Measurements from ENCODE around the gene CLCN7.
A peak's percentile ranks its signal among the peaks of the same experiment; 100 is the strongest.

CLCN7 gene, protein sequence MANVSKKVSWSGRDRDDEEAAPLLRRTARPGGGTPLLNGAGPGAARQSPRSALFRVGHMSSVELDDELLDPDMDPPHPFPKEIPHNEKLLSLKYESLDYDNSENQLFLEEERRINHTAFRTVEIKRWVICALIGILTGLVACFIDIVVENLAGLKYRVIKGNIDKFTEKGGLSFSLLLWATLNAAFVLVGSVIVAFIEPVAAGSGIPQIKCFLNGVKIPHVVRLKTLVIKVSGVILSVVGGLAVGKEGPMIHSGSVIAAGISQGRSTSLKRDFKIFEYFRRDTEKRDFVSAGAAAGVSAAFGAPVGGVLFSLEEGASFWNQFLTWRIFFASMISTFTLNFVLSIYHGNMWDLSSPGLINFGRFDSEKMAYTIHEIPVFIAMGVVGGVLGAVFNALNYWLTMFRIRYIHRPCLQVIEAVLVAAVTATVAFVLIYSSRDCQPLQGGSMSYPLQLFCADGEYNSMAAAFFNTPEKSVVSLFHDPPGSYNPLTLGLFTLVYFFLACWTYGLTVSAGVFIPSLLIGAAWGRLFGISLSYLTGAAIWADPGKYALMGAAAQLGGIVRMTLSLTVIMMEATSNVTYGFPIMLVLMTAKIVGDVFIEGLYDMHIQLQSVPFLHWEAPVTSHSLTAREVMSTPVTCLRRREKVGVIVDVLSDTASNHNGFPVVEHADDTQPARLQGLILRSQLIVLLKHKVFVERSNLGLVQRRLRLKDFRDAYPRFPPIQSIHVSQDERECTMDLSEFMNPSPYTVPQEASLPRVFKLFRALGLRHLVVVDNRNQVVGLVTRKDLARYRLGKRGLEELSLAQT

DNA sequence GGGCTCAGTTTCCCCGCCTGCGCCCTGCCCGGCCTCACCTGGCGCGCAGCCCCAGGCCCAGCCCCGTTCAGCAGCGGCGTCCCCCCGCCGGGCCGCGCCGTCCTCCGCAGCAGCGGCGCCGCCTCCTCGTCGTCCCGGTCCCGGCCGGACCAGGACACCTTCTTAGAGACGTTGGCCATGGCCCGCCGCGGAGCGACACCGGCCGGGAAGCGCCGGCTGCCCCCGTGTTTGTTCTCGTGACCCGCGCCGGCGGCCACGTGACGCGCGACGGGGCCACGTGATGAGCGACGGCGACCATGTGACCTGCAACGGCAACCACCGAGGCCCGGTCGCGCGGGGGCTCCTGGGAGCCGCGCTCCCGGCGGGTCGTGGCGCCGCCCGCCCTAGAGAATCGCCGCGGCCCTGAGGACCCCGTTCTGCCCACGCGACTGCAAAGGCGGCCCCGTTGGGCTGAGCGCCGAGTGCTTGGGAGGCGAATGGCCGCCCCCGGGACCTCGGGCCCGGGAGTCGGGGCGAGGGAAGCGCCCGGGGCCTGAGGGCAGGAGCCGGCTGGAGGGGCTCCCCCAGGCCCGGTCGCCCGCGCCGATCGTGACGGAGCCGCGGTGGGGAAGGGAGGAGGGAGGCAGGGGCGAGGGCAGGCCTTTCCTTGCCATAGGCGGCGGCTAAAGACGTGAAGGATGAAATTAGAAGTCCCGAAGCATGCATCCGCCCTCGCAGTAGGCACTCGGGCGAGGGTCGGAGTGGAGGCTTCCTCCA, at the start of gene CLCN7:
TSS of gene CLCN7 (minus strand) at position 233 of the 756 bp plus-strand sequence. CDS start at position 179, 54 bp downstream.
- DNase-seq (ENCODE audit: low spot score) = peak; percentile 86

DNA sequence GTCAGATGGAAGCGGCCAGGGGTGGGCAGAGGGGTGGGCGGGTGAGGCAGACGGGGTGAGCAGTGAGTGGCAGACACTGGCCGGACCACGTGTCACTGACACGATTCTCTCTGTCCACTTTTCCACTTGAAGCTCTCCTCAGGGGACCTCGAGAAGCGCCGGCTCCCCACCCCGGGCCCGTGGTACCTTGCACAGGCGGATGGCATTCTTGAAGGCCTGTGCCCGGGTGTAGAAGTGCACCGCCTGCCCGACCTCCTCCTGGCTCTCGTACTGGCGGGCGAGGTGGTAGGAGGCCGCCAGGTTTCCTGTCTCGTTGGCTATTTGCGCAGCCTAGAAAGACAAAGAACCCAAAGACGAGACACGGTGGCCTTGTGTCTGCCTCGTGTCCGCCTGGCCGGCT, 49.5 kb upstream of the CLCN7 start:
- DNase-seq (ENCODE audit: low spot score) = no peak

DNA sequence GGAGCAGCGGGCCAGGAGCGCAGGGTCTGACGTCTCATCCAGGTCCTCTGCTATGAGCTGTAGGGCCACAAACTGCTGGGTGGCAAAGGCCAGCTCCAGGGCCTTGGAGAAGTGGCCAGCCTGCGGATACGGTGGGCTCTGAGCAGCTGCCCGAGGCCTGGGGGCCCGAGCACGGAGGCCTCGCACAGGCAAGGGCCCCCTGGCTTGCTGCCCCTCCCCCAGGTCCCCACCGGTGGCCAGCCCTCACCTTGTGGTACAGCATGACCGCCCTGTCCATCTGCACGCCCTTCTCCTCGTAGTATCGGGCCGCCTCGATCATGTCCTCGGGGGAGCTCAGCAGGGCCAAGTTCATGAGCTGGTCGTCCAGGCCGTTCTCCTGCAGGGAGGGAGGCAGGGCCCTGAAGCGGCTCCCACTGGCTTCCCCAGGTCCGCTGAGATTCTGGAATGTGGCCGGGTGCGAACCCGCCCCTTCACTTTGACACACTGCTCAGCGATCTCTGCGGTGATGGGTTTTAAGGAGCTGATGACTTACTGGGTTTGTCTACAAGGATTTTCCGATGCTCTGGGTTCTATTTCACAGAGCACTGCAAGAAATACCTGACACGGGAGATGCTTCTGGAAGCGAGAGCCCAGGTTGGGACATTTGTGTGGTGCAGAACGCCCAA, 48.9 kb upstream of the CLCN7 start:
- no peak for DNase-seq (ENCODE audit: low spot score)

DNA sequence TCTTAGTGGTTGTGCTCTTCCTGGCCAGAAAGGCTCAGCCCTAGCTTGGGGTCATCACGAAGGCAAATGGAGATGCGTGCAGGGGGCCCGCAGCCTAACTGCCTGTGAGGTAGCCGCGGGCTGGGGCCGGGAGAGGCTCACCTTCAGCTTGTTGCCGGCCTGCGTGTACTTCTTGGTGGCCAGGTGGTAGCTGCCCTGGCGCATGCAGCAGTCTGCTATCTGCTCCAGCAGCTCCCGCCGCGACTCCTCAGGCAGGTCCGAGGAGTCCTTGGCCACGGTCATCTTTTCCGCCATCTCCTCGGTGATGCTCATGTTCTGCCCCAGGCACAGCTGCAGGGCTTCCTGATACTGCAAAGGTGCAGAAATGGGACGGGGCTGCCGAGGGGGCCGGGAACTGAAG, 45.6 kb upstream of the CLCN7 start:
- DNase-seq (ENCODE audit: low spot score) = no peak

DNA sequence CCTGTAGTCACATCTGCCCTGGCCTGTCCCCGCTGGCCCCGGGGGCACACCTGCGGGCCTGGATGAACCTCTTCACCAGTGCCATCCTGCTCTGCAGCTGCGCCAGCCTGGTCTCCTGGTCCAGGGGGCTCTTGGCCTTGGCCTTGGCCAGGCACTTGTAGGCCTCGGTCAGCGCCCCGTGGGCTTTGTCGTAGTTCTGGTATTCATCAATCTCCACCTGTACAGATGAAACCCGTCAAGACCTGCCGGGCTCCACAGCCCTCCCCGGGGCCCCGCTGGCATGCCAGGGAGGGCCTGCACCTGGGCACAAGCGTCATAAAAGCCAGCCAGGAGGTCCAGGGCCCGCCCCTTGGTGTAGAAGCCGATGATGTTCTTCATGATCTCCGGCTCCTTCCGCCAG, 45.0 kb upstream of the CLCN7 start:
- no peak for DNase-seq (ENCODE audit: low spot score)

DNA sequence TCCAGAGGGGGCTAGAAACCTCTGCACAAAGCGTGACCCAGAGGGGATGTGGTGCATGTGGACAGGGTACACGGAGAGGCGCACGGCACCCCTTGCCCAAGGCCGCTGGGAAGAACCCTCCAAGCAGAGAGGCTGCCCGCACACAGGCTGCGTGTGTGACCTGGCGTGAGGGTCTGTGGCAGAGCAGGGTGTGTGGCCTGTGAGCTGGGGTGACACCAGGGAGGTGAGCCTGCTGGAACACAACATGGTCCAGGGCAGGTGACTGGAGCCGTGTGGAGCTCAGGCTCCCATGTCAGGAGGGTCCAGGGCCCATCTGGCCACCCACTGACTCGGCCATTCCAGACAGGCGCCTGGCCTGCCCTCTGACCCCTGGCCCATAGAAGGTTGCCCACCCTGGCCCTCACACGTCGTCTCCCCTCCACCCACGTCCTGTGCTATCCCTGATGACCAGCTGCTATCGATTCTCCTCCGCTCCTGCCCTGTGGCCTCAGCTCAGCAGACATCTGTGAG, 43.9 kb upstream of the CLCN7 start:
- no peak for DNase-seq (ENCODE audit: low spot score)

DNA sequence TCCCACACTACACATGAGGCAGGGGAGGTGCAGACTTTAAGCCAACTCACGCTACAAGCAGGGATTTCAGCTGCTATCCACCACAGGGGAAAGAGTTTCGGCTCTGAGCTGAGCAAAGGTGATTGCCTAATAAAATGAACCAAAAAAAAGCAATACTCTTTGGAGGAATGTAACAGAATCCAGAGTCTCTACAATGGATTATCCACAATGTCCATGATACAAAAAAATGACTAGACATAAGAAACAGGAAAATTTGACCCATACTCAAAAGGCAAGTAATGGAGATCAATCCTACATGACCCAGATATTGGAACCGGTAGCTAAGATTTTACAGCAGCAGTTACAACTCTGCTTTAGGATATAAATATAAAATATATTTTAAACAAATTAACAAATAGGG, 39.7 kb upstream of the CLCN7 start:
- no peak for DNase-seq (ENCODE audit: low spot score)

DNA sequence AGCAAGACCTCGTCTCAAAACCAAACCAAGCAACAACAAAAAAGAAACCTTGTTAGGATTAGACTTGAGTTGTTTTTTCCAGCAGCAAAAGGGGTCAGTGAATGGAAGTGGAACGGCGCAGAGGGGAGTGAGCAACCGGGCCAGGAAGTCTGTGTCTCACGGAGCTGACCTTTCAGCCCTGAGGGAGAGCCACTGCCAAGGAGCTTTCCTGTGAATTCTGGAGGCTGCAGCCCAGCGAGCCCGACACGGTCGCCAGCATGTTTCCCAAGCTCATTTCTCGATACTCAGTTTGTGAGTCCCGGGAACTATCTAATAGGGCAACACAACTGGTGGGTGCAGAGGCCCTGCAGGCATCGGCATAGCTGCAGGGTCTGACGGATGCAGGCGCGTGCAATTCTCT, 37.9 kb upstream of the CLCN7 start:
- DNase-seq (ENCODE audit: low spot score) = no peak

DNA sequence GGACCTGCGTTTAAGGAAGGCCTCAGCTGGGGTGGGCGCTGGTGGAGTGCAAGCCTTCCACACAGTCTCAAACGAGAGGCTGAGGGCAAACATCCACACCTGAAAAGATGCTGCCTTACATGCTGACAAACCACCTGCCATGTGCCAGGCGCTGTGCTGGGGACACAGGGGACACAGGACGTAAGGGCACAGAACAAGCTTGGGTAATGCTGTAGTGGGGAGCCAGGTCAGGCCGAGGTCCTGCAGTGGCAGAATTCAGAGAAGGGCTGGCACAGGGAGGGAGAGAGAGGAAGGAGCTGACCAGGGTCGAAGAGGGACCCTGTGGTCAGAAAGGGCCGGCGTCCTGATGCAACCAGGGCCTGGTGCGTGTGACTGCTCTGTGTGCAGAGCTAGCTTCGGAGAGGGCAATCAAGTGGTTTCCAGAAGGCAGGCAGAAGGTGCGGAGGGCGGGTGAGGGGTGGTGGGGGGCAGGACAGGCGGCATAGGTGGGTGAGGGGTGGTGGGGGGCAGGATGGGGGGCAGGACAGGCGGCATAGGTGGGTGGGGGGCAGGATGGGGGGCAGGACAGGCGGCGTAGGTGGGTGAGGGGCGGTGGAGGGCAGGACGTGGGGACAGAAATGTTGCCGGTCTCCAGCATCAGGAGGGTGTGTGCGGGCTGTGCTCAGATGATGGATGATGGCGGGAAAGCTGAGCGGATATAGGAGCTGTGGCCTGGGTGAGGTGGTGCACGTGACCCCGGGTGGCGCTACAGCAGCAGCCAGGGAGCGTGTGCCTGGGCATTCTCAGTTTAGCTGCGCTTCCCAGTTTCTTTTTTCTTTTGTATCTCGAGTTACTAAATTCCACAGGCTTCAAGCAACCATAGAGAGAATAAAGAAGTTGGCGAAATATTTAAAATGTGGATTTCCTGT, 37.1 kb upstream of the CLCN7 start:
- DNase-seq (ENCODE audit: low spot score) = no peak

DNA sequence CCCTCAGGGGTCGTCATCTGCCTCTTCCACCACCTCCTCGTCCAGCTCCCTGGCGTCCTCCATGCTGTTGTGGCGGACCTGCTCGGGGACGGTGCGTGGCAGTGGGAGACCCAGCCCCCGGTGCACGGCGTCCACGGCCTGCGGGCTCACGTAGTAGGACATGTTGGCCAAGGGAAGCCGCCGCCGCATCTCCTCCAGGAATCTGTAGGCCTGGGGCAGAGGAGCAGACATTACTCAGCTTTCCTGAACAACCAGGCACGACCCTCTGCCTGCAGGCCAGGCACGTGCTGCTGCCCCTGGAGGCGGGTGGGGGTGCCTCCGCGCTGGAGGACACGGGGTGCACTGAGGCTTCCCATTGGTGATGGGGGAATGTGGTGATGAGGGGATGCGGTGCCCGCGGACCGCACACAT, 36.1 kb upstream of the CLCN7 start:
- no peak for DNase-seq (ENCODE audit: low spot score)

DNA sequence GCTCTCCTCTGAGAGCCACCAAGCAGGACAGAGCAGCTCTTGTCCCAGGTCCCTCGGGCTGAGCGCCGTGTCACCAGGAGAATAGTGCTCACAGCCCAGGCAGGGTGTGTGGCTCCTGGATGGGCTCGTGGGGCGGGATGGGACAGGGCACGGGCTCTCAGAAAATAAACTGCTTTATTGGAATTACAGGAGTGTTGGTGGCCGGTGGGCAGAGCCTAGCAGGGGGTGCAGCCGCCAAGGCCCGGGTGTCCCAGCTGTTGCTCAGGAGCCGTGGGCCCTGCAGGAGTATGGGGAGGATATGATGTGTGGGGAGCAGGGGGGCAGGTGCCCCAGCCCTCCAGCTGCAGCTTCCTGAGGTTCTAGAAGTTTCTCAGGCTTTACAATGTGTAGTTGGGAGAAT, 35.4 kb upstream of the CLCN7 start:
- DNase-seq (ENCODE audit: low spot score) = no peak

DNA sequence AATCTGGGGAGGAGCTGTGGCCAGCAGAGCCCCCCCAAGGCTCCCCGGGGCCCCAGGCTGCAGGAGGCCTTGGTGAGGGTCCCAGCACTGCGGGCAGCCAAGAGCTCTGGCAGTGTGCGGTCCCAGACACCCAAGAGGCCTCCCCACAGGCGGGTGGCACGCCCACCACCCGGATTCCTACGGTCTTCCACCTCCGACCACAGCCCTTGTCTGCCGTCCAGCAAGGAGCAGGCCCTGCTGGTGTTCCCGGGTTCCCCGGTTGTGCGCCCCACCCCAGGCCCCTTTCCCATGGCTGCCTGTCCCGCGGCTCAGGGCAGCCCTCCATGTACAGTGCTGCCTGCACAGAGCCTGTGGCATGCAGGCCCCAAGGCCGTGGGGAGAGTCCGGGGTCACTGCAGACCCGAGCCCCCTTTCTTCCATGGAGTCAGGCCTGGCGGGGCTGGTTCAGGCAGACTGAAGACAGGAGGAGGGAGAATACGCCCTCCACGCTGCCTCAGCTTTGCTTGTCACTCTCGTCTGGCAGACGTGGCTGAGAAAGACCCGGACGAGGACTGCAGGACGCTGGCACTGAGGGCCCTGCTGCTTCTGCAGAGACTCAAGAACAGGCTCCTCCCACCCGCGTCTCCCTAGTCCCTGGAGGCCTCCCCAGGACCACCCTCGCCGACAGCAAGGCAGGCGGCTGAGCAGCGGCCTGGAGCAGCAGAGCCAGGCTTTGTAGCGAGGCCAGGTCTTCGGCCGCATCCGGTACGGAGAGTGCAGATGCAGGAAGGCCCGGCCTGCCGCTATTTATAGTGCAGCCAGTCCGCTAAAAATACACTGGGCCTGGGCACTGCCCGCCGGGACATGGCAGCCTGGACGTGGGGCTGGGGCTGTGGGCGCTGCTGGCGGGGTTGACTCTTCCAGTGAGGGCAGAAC, 34.7 kb upstream of the CLCN7 start:
- DNase-seq (ENCODE audit: low spot score) = no peak

DNA sequence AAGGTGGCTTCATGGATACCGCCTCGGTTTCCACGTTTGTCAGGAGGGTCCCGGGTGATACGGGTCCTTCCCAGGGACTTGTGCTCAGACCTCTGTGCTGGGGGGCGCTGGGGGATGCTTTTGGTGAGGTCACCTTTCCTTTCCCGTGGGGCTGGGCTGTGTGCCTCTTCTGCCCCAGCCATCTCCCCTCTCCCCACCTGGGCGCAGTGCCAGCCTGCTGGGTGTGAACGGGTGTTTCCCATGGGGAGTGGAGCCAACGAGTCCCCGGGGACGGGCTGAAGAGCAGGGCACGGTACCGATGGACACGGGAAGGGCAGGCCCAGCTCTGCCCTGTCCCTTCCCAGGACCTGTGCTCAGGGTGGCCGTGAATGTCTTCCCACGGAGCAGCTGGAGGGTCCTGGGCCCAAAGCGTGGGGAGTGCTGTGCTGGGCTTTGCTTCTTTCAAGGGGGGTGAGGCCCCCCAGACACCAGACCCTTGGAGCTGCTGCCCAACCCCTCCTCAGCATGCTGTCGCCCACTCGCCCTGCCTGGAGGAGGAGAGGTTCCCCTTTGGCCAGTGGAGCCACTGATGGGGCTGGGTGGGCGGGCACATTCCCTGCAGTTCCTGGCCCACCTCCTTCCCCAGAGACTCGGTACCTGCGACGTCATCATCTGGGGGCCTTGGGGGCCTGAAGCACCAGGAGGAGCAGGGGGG, 33.8 kb upstream of the CLCN7 start:
- DNase-seq (ENCODE audit: low spot score) = no peak

DNA sequence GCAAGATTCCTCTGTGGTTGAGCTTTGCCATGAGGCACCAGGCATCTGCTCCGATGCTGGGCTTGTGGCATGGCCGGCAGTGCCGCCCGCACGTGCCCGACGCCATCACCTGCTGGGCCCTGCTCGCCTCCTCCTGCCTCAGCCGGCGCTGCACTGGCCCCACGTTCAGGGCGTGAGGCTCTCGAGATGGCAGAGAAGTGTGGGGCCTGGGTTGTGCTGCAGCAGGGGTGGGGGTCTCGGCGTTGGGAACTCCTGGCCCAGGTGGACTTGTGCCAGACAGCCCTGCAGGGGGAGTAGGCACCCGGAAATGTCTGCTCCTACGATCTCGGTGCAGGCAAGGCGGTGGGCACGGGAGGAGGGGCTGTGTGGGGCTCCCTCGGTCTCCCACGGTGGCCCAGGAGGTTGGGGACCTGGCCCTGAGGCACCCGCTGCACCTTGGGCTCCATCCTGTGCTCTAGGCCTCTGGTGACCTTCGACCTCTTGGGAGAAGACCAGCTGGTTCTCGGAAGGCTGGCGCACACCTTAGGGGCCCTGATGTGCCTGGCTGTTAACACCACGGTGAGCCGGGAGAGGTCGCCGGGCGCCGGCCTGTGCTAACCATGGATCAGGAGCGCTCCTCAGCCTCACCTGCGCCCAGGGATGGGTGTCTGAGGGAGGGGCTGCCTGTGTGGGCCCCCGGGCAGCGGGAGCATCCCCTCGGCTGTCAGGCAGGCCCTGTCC, 31.8 kb upstream of the CLCN7 start:
- DNase-seq (ENCODE audit: low spot score) = no peak

DNA sequence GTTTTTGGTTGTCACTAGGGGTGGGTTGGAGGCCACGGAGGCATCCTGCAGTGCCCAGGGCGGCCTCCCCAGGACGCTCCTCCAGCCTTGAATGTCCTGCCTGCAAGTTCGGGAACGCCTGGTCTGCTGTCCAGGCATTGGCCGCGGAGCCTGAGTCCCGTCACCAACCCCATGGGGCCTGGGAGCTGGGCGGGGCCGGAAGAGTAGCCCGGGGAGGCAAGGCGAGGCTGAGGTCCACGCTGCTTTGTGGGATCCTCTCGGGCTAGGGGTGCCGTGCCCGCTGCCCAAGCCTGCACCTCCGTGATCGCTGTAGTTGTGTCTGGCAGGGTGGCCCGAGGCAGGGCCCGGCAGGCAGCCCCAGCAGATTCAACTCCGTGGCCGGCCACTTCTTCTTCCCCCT, 31.1 kb upstream of the CLCN7 start:
- no peak for DNase-seq (ENCODE audit: low spot score)

DNA sequence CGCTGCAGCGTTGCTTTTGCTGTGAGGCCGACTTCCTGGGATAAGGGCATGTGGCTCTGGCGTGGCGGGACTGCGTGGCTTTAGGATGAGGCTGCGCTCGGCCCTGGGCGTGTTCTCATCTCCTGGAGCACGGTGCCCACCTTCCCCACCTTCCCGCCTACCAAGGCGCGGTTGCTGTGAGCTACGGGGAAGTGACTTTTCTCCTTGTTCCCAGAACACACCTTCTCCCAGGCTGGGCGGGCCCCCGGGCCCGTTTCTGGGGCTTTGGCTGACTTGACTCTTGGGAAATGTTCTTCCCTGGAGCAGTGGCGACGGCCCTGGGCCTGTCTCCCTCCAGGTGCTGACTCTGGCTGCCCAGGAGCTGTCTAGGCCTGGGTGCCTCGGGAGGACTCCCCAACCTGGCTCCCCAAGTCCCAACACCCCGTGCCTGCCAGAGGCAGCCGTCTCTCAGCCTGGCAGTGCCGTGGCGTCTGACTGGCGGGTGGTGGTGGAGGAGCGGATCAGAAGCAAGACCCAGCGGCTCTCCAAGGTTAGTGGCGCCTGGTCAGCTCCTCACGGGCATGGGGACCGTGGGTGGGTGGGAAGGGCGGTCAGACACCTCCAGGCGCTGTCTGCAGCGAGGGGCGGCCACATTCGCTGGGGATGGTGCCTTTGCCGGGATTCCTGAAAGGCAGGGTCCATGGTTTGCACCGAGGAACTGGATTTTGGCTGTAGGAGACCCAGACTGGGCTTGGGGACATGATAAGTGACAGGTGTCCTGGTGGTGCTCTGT, 30.4 kb upstream of the CLCN7 start:
- no peak for DNase-seq (ENCODE audit: low spot score)

DNA sequence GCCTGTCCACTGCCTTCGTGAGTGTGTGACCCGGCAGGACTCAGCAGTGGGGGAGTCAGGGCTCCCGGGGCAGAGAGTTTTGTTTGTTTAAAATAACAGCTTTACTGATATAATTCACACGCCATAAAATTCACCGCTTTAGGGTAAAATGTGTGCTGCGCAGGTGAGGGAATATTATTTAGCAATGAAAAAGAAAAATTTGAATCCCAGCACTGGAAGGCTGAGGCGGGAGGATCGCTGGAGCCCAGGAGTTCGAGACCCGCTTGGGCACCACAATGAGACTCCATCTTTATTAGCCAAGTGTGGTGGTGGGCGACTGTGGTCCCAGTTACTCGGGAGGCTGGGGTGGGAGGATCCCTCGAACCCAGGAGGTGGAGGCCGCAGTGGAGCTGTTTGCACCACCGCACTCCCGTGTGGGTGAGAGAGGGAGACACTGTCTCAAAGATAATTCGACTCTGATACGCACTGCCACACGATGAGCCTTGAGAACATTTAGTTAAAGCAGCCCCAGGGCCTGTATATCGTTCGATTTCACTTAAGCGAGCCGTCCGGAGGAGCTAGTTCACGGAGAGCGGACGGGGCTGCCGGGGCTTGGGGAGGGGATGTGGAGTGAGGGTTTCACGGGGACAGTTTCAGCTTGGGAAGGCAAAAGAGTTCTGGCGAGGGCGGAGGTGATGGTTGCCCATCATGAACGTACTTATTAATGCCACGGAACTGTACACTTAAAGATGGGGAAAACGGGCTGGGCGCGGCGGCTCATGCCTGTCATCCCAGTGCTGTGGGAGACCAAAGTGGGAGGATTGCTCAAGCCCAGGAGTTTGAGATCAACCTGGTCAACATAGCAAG, 28.5 kb upstream of the CLCN7 start:
- DNase-seq (ENCODE audit: low spot score) = no peak
